HT1080 (cell line): Measurements from ENCODE around the gene SMIM36. TPM values are rescaled to one million over a fixed set of nuclear protein-coding genes. Genes with fewer than 3 reads are reported as not detected.
"Not testable (repeated sequence)": the region's sequence is repeated elsewhere in the genome, so short reads cannot be mapped to it uniquely, and the experiment has no call there.

Experiments
- DNase-seq: peaks from one replicate; pipeline ENCODE4 v3.0.0-alpha.2; 2015; ENCODE audit warnings: low read depth
- total RNA-seq: library from RNA; depleted of rRNA; stranded (reverse); fragments of >200 nt; shearing (Covaris generic); gene quantifications from 2 replicates; pipeline ENCODE4 v1.2.3, GENCODE V29; 2014

Gene SMIM36
- total RNA-seq, 1 experiment from 2014 or later: not detected

GRCh38 chr17:55456307-55457240 is 54.7 kb downstream of the SMIM36 start:
- no peak for DNase-seq

- DNase-seq: no peak
Observed at GRCh38 chr17:55454906-55455474, 56.3 kb downstream of the SMIM36 start.

GRCh38 chr17:55453839-55454557 is 57.3 kb downstream of the SMIM36 start:
- no peak for DNase-seq

- DNase-seq: peak; percentile 76
Observed at GRCh38 chr17:55452139-55452790, 59.0 kb downstream of the SMIM36 start.

GRCh38 chr17:55451758-55452138 is 59.5 kb downstream of the SMIM36 start:
- no peak for DNase-seq

GRCh38 chr17:55451203-55451641 is 60.0 kb downstream of the SMIM36 start:
- DNase-seq: no peak

GRCh38 chr17:55450232-55450825 is 60.9 kb downstream of the SMIM36 start:
- DNase-seq: no peak

GRCh38 chr17:55448681-55449080 is 62.6 kb downstream of the SMIM36 start:
- no peak for DNase-seq

- no peak for DNase-seq
Observed at GRCh38 chr17:55446581-55447205, 64.6 kb downstream of the SMIM36 start.

GRCh38 chr17:55446004-55446403 is 65.2 kb downstream of the SMIM36 start:
- DNase-seq: not testable (repeated sequence)

- peak; percentile 44 for DNase-seq
Observed at GRCh38 chr17:55444471-55445441, 66.5 kb downstream of the SMIM36 start.

GRCh38 chr17:55443904-55444303 is 67.3 kb downstream of the SMIM36 start:
- DNase-seq: no peak

- DNase-seq: no peak
Observed at GRCh38 chr17:55442953-55443683, 68.1 kb downstream of the SMIM36 start.

- no peak for DNase-seq
Observed at GRCh38 chr17:55442462-55442861, 68.8 kb downstream of the SMIM36 start.

GRCh38 chr17:55441544-55441943 is 69.7 kb downstream of the SMIM36 start:
- DNase-seq: no peak

GRCh38 chr17:55440391-55440790 is 70.9 kb downstream of the SMIM36 start:
- no peak for DNase-seq

- DNase-seq: no peak
Observed at GRCh38 chr17:55437159-55437605, 74.1 kb downstream of the SMIM36 start.
